ENCODE data around the gene NDUFA7. TPM values are rescaled to one million over a fixed set of nuclear protein-coding genes. Genes with fewer than 3 reads are reported as not detected.
"Not testable (repeated sequence)": the region's sequence is repeated elsewhere in the genome, so short reads cannot be mapped to it uniquely, and the experiment has no call there.

NDUFA7 gene
- total RNA-seq, 1 donor from 2014 or later, result 49.3 TPM

DNA sequence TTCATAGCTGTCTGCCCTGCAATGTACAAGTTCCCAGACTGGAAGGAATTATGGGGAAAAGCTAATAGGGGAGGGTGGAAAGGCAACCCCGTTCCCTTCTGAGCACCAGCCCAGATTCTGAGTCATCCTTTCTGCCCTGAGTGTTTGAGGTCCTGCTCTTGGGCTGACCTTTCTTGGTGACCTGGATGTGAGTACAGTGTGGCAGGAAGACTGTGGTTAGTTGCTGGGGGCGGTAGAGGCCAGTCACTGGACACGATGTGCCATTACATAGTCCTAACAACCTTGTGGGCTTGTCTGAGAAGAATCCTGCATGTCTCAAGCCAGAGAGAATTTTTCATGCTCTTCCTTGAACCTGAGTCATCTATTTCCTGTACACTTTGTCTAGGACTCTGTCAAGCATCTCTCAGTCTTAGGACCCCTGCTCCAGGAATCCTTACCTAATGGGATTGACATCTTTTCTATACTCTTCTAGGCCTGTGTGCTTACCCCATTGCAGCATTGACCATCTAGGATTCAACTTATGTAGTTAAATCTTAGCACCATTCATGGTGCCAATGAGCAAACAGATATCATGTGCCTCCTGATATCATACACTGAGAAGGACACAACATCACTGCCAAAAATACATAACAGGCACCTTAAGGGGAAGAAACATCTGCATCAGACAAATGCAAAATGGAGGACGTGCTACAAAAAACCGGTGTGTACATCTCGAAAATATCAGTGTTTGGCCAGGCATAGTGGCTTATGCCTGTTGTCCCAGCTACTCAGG lies 34.6 kb upstream of the NDUFA7 start:
- TF ChIP-seq EZH2 (IDR thresholded peaks at IDR 0.05; ENCODE audit: insufficient read depth, low read length), result no peak
- TF ChIP-seq, protein P1, sequence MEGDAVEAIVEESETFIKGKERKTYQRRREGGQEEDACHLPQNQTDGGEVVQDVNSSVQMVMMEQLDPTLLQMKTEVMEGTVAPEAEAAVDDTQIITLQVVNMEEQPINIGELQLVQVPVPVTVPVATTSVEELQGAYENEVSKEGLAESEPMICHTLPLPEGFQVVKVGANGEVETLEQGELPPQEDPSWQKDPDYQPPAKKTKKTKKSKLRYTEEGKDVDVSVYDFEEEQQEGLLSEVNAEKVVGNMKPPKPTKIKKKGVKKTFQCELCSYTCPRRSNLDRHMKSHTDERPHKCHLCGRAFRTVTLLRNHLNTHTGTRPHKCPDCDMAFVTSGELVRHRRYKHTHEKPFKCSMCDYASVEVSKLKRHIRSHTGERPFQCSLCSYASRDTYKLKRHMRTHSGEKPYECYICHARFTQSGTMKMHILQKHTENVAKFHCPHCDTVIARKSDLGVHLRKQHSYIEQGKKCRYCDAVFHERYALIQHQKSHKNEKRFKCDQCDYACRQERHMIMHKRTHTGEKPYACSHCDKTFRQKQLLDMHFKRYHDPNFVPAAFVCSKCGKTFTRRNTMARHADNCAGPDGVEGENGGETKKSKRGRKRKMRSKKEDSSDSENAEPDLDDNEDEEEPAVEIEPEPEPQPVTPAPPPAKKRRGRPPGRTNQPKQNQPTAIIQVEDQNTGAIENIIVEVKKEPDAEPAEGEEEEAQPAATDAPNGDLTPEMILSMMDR (IDR thresholded peaks at IDR 0.05; ENCODE audit: insufficient read depth, low read depth, low read length), result no peak
- H3K4me3 ChIP-seq (ENCODE audit: insufficient read depth, low read depth, low read length), result no peak overlapping the region
- no peaks in the 10 kb centered on the region for H3K79me2 ChIP-seq (ENCODE audit: insufficient read depth, low read length)
- H3K27me3 ChIP-seq (ENCODE audit: insufficient read depth, low read length), result peaks cover 3% of the 10 kb centered on the region
- peaks cover 6% of the 10 kb centered on the region for H3K9me3 Mint-ChIP-seq (ENCODE audit: unreplicated experiment)
- H3K9ac ChIP-seq (ENCODE audit: low read length), result peak overlapping the region; percentile 12
- peaks cover under 1% of the 10 kb centered on the region for H3K27me3 Mint-ChIP-seq (ENCODE audit: low read depth, unreplicated experiment)
- H3K4me1 ChIP-seq (ENCODE audit: insufficient read depth, low read length), result peaks cover 24% of the 10 kb centered on the region
- H3K27ac ChIP-seq (ENCODE audit: low read depth, low read length), result peak overlapping the region; percentile 53
- H3K4me3 Mint-ChIP-seq (ENCODE audit: unreplicated experiment), result peak overlapping the region; percentile 43
- FAIRE-seq, result peak; percentile 98
- peak overlapping the region; percentile 96 for H3K27ac Mint-ChIP-seq (ENCODE audit: unreplicated experiment)
- H3K36me3 ChIP-seq (ENCODE audit: insufficient read depth, low read length), result no peaks in the 10 kb centered on the region
- no peak overlapping the region for H2AFZ ChIP-seq (ENCODE audit: low read depth, low read length)
- DNase-seq (ENCODE audit: low read depth), result peak; percentile 96
- H3K4me1 Mint-ChIP-seq (ENCODE audit: low read depth, unreplicated experiment), result peaks cover 16% of the 10 kb centered on the region
- no peaks in the 10 kb centered on the region for H3K36me3 Mint-ChIP-seq (ENCODE audit: low read depth, unreplicated experiment)
- no peaks in the 10 kb centered on the region for H3K9me3 ChIP-seq (ENCODE audit: insufficient read depth, low read depth, low read length)
- no peaks in the 10 kb centered on the region for H4K20me1 ChIP-seq (ENCODE audit: insufficient read depth, low read length)
- peak overlapping the region; percentile 63 for H3K4me2 ChIP-seq (ENCODE audit: low read length)

DNA sequence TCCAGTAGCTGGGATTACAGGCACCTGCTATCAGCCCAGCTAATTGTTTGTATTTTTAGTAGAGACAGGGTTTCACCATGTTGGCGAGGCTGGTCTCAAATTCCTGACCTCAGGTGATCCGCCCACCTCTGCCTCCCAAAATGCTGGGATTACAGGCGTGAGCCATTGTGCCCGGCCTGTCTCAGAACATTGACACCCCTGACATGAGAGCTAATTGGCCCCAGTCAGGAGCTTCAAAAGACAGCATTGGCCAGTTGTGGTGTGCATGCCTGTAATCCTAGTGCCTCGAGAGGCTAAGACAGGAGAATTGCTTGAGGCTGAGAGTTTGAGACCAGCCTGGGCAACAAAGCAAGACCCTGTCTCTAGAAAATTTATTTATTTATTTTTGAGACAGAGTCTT lies 31.7 kb upstream of the NDUFA7 start:
- H3K4me3 ChIP-seq (ENCODE audit: insufficient read depth, low read depth, low read length); H3K9me3 ChIP-seq (ENCODE audit: insufficient read depth, low read depth, low read length); H3K4me3 Mint-ChIP-seq (ENCODE audit: unreplicated experiment); H3K36me3 ChIP-seq (ENCODE audit: insufficient read depth, low read length); H3K9me3 Mint-ChIP-seq (ENCODE audit: unreplicated experiment); DNase-seq (ENCODE audit: low read depth); H4K20me1 ChIP-seq (ENCODE audit: insufficient read depth, low read length); H3K79me2 ChIP-seq (ENCODE audit: insufficient read depth, low read length); H3K27ac Mint-ChIP-seq (ENCODE audit: unreplicated experiment); H3K36me3 Mint-ChIP-seq (ENCODE audit: low read depth, unreplicated experiment); FAIRE-seq; H3K27me3 Mint-ChIP-seq (ENCODE audit: low read depth, unreplicated experiment); H3K27me3 ChIP-seq (ENCODE audit: insufficient read depth, low read length); H3K9ac ChIP-seq (ENCODE audit: low read length); H3K27ac ChIP-seq (ENCODE audit: low read depth, low read length): not testable (repeated sequence)
- H3K4me1 Mint-ChIP-seq (ENCODE audit: low read depth, unreplicated experiment), result peaks cover 17% of the 10 kb centered on the region
- H3K4me1 ChIP-seq (ENCODE audit: insufficient read depth, low read length), result peaks cover 24% of the 10 kb centered on the region
- H2AFZ ChIP-seq (ENCODE audit: low read depth, low read length), result peak overlapping the region; percentile 13
- H3K4me2 ChIP-seq (ENCODE audit: low read length), result peak overlapping the region; percentile 63

DNA sequence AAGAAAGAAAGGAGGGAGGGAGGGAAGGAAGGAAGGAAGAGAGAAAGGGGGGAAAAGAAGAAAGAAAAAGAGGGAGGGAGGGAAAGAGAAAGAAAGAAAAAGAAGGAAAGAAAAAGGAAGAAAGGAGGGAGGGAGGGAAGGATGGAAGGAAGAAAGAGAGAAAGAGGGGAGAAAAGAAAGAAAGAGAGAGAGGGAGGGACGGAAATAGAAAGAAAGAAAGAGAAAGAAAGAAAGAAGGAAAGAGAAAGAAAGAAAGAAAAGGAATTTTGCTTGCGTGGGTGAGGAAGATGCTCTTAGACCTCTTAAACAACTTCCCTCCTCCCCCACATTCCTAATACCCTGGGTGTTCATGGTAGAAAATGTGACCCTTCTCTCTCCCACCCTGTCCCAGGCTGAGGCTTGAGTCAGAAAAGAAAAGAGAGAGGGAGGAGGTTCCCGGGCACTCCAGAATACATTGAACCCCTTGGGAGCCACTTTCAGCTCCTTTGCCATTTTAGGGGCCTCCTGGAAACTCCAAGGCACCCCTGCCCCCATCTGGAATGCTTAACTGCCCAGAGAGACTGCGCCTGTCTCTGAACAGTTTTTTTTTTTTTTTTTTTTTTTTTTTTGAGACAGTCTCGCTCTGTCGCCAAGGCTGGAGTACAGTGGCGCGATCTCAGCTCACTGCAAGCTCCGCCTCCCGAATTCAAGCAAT lies 31.1 kb upstream of the NDUFA7 start:
- no peak overlapping the region for H3K9ac ChIP-seq (ENCODE audit: low read length)

DNA sequence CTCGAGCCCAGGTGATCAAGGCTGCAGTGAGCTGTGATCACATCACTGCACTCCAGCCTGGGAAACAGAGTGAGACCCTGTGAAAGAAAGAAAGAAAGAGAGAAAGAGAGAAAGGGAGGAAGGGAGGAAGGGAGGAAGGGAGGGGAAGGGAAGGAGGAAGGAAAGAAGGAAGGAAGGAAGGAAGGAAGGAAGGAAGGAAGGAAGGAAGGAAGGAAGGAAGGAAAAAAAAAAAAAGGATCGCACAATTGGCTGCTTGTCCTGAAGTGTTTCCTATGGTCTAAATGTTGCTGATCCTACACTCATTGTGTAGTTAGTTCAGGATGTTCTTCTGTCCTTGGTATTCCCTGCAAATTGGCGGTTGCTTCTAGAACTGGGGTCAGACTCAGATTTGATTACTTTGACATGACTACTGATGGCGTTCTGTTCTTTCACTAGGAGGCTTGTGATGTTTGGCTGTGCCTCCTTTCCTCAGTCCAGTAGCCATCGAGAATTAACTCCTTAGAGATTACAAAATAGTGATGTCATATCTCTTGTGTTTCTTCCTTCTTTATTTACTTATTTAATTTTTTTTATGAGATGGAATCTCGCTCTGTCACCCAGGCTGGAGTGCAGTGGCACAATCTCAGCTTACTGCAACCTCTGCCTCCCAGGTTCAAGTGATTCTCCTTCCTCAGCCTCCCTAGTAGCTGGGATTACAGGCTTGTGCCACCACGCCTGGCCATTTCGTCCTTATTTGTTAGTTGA lies 28.6 kb upstream of the NDUFA7 start:
- H3K4me1 ChIP-seq (ENCODE audit: insufficient read depth, low read length), result peaks cover 10% of the 10 kb centered on the region
- H3K4me3 Mint-ChIP-seq (ENCODE audit: unreplicated experiment); H3K27me3 Mint-ChIP-seq (ENCODE audit: low read depth, unreplicated experiment); H3K27me3 ChIP-seq (ENCODE audit: insufficient read depth, low read length); FAIRE-seq; DNase-seq (ENCODE audit: low read depth); H3K9ac ChIP-seq (ENCODE audit: low read length); H3K27ac Mint-ChIP-seq (ENCODE audit: unreplicated experiment); H3K9me3 Mint-ChIP-seq (ENCODE audit: unreplicated experiment); H2AFZ ChIP-seq (ENCODE audit: low read depth, low read length); H3K4me1 Mint-ChIP-seq (ENCODE audit: low read depth, unreplicated experiment); H3K36me3 ChIP-seq (ENCODE audit: insufficient read depth, low read length); H4K20me1 ChIP-seq (ENCODE audit: insufficient read depth, low read length); H3K9me3 ChIP-seq (ENCODE audit: insufficient read depth, low read depth, low read length); H3K4me2 ChIP-seq (ENCODE audit: low read length); H3K79me2 ChIP-seq (ENCODE audit: insufficient read depth, low read length); H3K36me3 Mint-ChIP-seq (ENCODE audit: low read depth, unreplicated experiment); H3K4me3 ChIP-seq (ENCODE audit: insufficient read depth, low read depth, low read length); H3K27ac ChIP-seq (ENCODE audit: low read depth, low read length): not testable (repeated sequence)

More for the DNA sequence above, 31.1 kb upstream of the NDUFA7 start:
- H3K36me3 Mint-ChIP-seq (ENCODE audit: low read depth, unreplicated experiment), result no peaks in the 10 kb centered on the region
- peak overlapping the region; percentile 13 for H2AFZ ChIP-seq (ENCODE audit: low read depth, low read length)
- H4K20me1 ChIP-seq (ENCODE audit: insufficient read depth, low read length), result no peaks in the 10 kb centered on the region
- no peaks in the 10 kb centered on the region for H3K36me3 ChIP-seq (ENCODE audit: insufficient read depth, low read length)
- H3K4me2 ChIP-seq (ENCODE audit: low read length), result peak overlapping the region; percentile 63
- peaks cover 4% of the 10 kb centered on the region for H3K27me3 Mint-ChIP-seq (ENCODE audit: low read depth, unreplicated experiment)
- FAIRE-seq (no peak), DNase-seq (ENCODE audit: low read depth) (no peak)
- H3K4me1 ChIP-seq (ENCODE audit: insufficient read depth, low read length), result peaks cover 24% of the 10 kb centered on the region
- no peak for TF ChIP-seq EZH2 (IDR thresholded peaks at IDR 0.05; ENCODE audit: insufficient read depth, low read length)
- TF ChIP-seq, protein P1 (IDR thresholded peaks at IDR 0.05; ENCODE audit: insufficient read depth, low read depth, low read length), result no peak
- no peaks in the 10 kb centered on the region for H3K79me2 ChIP-seq (ENCODE audit: insufficient read depth, low read length)
- H3K27ac ChIP-seq (ENCODE audit: low read depth, low read length), result no peak overlapping the region
- peaks cover 9% of the 10 kb centered on the region for H3K27me3 ChIP-seq (ENCODE audit: insufficient read depth, low read length)
- no peaks in the 10 kb centered on the region for H3K9me3 ChIP-seq (ENCODE audit: insufficient read depth, low read depth, low read length)
- H3K9me3 Mint-ChIP-seq (ENCODE audit: unreplicated experiment), result peaks cover 6% of the 10 kb centered on the region
- no peak overlapping the region for H3K4me3 Mint-ChIP-seq (ENCODE audit: unreplicated experiment)
- H3K4me3 ChIP-seq (ENCODE audit: insufficient read depth, low read depth, low read length), result no peak overlapping the region
- peaks cover 19% of the 10 kb centered on the region for H3K4me1 Mint-ChIP-seq (ENCODE audit: low read depth, unreplicated experiment)
- peak overlapping the region; percentile 12 for H3K27ac Mint-ChIP-seq (ENCODE audit: unreplicated experiment)
